IMR-90 (cell line): ENCODE data around the gene MCHR2. TPM values are rescaled to one million over a fixed set of nuclear protein-coding genes. Genes with fewer than 3 reads are reported as not detected.

ENCODE experiments used
- ATAC-seq: fragments of 200-7000 bp; cut with Tn5 transposase; 2 replicates; pipeline ENCODE4 v1.9.1; 2020; ENCODE audit warnings: low read depth, mild to moderate bottlenecking, moderate library complexity
- BruUV-seq: library from RNA; stranded (reverse); fragments of 400-500 nt; replicated peaks from 2 replicates; lab custom pipeline; 2021; lab: Mats Ljungman, UMichigan
- CTCF ChIA-PET: fragments of 300-600 bp; formaldehyde crosslinking; extraction: SDS; loops from one replicate; lab custom pipeline; 2021; ENCODE audit warnings: antibody characterized with exemption; lab: Yijun Ruan, JAX
- POLR2A ChIA-PET: fragments of 300-600 bp; sonication (Branson Sonifier 250); formaldehyde crosslinking; loops from one replicate; lab custom pipeline; 2022; ENCODE audit warnings: antibody characterized with exemption; ENCODE audit not compliant: unreplicated experiment; lab: Charles Lee
- DNase-seq: peaks from one replicate; pipeline ENCODE4 v3.0.0; 2013
- H2AFZ ChIP-seq: replicated peaks from 2 replicates; pipeline ENCODE3; 2013; ENCODE audit warnings: low read length, mild to moderate bottlenecking; ENCODE audit not compliant: poor library complexity
- H2AK5ac ChIP-seq: 2 replicates; pipeline ENCODE4 v1.6.1; 2013; ENCODE audit warnings: low read depth, low read length, inconsistent platforms
- H2AK9ac ChIP-seq: replicated peaks from 2 replicates; pipeline ENCODE3; 2013; ENCODE audit warnings: mild to moderate bottlenecking, low read depth, low read length, moderate library complexity; ENCODE audit not compliant: poor library complexity
- H2BK120ac ChIP-seq: 2 replicates; pipeline ENCODE4 v1.6.1; 2013; ENCODE audit warnings: low read depth, low read length, inconsistent platforms
- H2BK15ac ChIP-seq: 3 replicates; pipeline ENCODE4 v1.6.1; 2013; ENCODE audit warnings: low read depth, low read length, inconsistent platforms
- H2BK20ac ChIP-seq: 2 replicates; pipeline ENCODE4 v1.6.1; 2013; ENCODE audit warnings: low read depth, mild to moderate bottlenecking, inconsistent platforms, low read length, moderate library complexity
- H2BK5ac ChIP-seq: 2 replicates; pipeline ENCODE4 v1.6.1; 2013; ENCODE audit warnings: mild to moderate bottlenecking, low read depth, low read length, inconsistent platforms; ENCODE audit not compliant: poor library complexity, severe bottlenecking
- H3K14ac ChIP-seq: replicated peaks from 2 replicates; pipeline ENCODE4 v1.6.1; 2013; ENCODE audit warnings: low read depth, low read length, inconsistent platforms
- H3K18ac ChIP-seq: 2 replicates; pipeline ENCODE4 v1.6.1; 2013; ENCODE audit warnings: low read depth, low read length, control low read depth
- H3K23ac ChIP-seq: 2 replicates; pipeline ENCODE4 v1.6.1; 2013; ENCODE audit warnings: low read depth, low read length, inconsistent platforms
- H3K27ac ChIP-seq: 2 replicates; pipeline ENCODE4 v1.5.1; 2013; ENCODE audit warnings: mild to moderate bottlenecking, control low read depth, low read length; ENCODE audit not compliant: insufficient read depth
- H3K27me3 ChIP-seq: 2 replicates; pipeline ENCODE4 v1.6.1; 2013; ENCODE audit warnings: low read length; ENCODE audit not compliant: control insufficient read depth, insufficient read depth
- H3K36me3 ChIP-seq: 2 replicates; pipeline ENCODE4 v1.6.1; 2013; ENCODE audit warnings: low read length, mixed read lengths; ENCODE audit not compliant: control insufficient read depth, insufficient read depth
- H3K4ac ChIP-seq: 2 replicates; pipeline ENCODE4 v1.6.1; 2013; ENCODE audit warnings: low read depth, low read length, inconsistent platforms
- H3K4me1 ChIP-seq: 2 replicates; pipeline ENCODE4 v1.6.1; 2013; ENCODE audit warnings: low read length, mixed read lengths; ENCODE audit not compliant: control insufficient read depth, insufficient read depth
- H3K4me2 ChIP-seq: 2 replicates; pipeline ENCODE4 v1.6.1; 2013; ENCODE audit warnings: low read depth, mild to moderate bottlenecking, control low read depth, low read length, moderate library complexity
- H3K4me3 ChIP-seq: 2 replicates; pipeline ENCODE4 v1.5.1; 2013; ENCODE audit warnings: low read depth, mild to moderate bottlenecking, control low read depth, low read length, moderate library complexity; ENCODE audit not compliant: insufficient read depth
- H3K56ac ChIP-seq: 2 replicates; pipeline ENCODE4 v1.6.1; 2013; ENCODE audit warnings: low read length, inconsistent platforms; ENCODE audit not compliant: insufficient read depth; ENCODE audit errors: extremely low read depth
- H3K79me1 ChIP-seq, 2 experiments: 2 replicates each; pipeline ENCODE4 v1.6.1; 2013; ENCODE audit warnings: low read length in 2 of 2, inconsistent platforms in 1 of 2, low read depth in 1 of 2
- H3K9ac ChIP-seq: 2 replicates; pipeline ENCODE4 v1.6.1; 2013; ENCODE audit warnings: low read depth, low read length, control low read depth
- H3K9me1 ChIP-seq: 2 replicates; pipeline ENCODE4 v1.6.1; 2013; ENCODE audit warnings: low read length, inconsistent platforms; ENCODE audit not compliant: insufficient read depth
- H3K9me3 ChIP-seq: 2 replicates; pipeline ENCODE4 v1.6.1; 2013; ENCODE audit warnings: low read length; ENCODE audit not compliant: control insufficient read depth, insufficient read depth
- H4K20me1 ChIP-seq: 2 replicates; pipeline ENCODE4 v1.6.1; 2013; ENCODE audit warnings: low read length, inconsistent platforms; ENCODE audit not compliant: insufficient read depth
- H4K5ac ChIP-seq: 2 replicates; pipeline ENCODE4 v1.6.1; 2013; ENCODE audit warnings: mild to moderate bottlenecking, low read depth, low read length, control low read depth
- H4K8ac ChIP-seq, 2 experiments: 2 replicates each; pipeline ENCODE4 v1.6.1; 2013; ENCODE audit warnings: low read depth in 2 of 2, low read length in 2 of 2, control low read depth in 1 of 2, inconsistent platforms in 1 of 2
- H4K91ac ChIP-seq: 2 replicates; pipeline ENCODE4 v1.6.1; 2013; ENCODE audit warnings: low read depth, low read length, inconsistent platforms; ENCODE audit not compliant: insufficient read depth
- BHLHE40 ChIP-seq: fragments of 150-350 bp; IDR thresholded peaks from 2 replicates; pipeline ENCODE4 v1.6.1; 2016; ENCODE audit warnings: mild to moderate bottlenecking, low read depth, low read length
- FOS ChIP-seq: fragments of 150-350 bp; IDR thresholded peaks from 2 replicates; pipeline ENCODE4 v1.6.1; 2016; ENCODE audit warnings: low read depth, low read length
- MAZ ChIP-seq: IDR thresholded peaks from 2 replicates; pipeline ENCODE4 v1.6.1; 2012; ENCODE audit warnings: low read depth, mild to moderate bottlenecking, low read length, improper control_type of control experiment, moderate library complexity, borderline replicate concordance
- SMC3 ChIP-seq: fragments of 150-350 bp; IDR thresholded peaks from 2 replicates; pipeline ENCODE4 v1.6.1; 2016; ENCODE audit warnings: low read depth, mild to moderate bottlenecking, antibody characterized with exemption, low read length, moderate library complexity
- USF2 ChIP-seq: fragments of 150-350 bp; IDR thresholded peaks from 2 replicates; pipeline ENCODE4 v1.6.1; 2017; ENCODE audit warnings: mild to moderate bottlenecking, antibody characterized with exemption, low read length, low read depth
- WGBS, 2 experiments: methylation state at CpG; one replicate each; pipeline versions ENCODE4 v1.1.5 to v1.1.7; 2013; ENCODE audit warnings: missing lambda C conversion rate in 2 of 2; ENCODE audit not compliant: insufficient read length in 1 of 2; ENCODE audit errors: extremely low coverage in 2 of 2; 5-methylcytosine and 5-hydroxymethylcytosine counted together
- dilution Hi-C: fragments of 300-500 bp; cut with HindIII; formaldehyde crosslinking; loops from one replicate; pipeline ENCODE4 v1.14.3; 2018; ENCODE audit warnings: low sequenced_read_pairs; ENCODE audit not compliant: unreplicated experiment
- in situ Hi-C: fragments of 300-500 bp; cut with MboI; formaldehyde crosslinking; loops from 3 replicates; pipeline ENCODE4 v1.14.3; 2019; ENCODE audit warnings: low sequenced_read_pairs, inconsistent platforms, mixed read lengths
- intact Hi-C: fragments of 100-400 bp; cut with micrococcal nuclease; formaldehyde crosslinking; loops from 2 replicates; pipeline ENCODE4 v1.10.0; 2022
- polyA plus RNA-seq, 3 experiments: library from polyadenylated mRNA; depleted of rRNA; stranded (reverse); fragments of >200 nt; gene quantifications; 2 replicates each; pipeline ENCODE4 v1.2.3, GENCODE V29; 2012; ENCODE audit warnings: low replicate concordance in 1 of 3
- total RNA-seq: library from RNA; depleted of rRNA; stranded (reverse); fragments of >200 nt; gene quantifications from 2 replicates; pipeline ENCODE4 v1.2.3, GENCODE V29; 2012

Gene MCHR2
- total and polyA plus RNA-seq, 2 of the 4 experiments (the other 2 are of a cell fraction): not detected

GRCh38 chr6:99901596-99902384, 92.2 kb downstream of the MCHR2 start:
- intact Hi-C loops (no loop called here), in situ Hi-C loops (no loop called here), dilution Hi-C loops (no loop called here)
- H3K23ac ChIP-seq: no peak overlapping the region
- H3K27ac ChIP-seq: no peak overlapping the region
- no peak overlapping the region for H2AK9ac ChIP-seq
- H2BK20ac ChIP-seq: no peak overlapping the region
- H4K5ac ChIP-seq: no peak overlapping the region
- no peak overlapping the region for H3K4me2 ChIP-seq
- no peak overlapping the region for H2BK120ac ChIP-seq
- no CpG with 5 or more reads among the region's 6 CpGs for WGBS, 2 experiments
- H3K4me3 ChIP-seq: no peak overlapping the region
- DNase-seq (no peak), ATAC-seq (no peak)
- H4K20me1 ChIP-seq: no peaks in the 10 kb centered on the region
- no peak overlapping the region for H2AK5ac ChIP-seq
- no peaks in the 10 kb centered on the region for H3K36me3 ChIP-seq
- no peak overlapping the region for H3K9ac ChIP-seq
- H3K9me3 ChIP-seq: no peaks in the 10 kb centered on the region
- H2BK5ac ChIP-seq: no peak overlapping the region
- POLR2A ChIA-PET: no interaction called here
- CTCF ChIA-PET: no interaction called here
- no peak overlapping the region for H2BK15ac ChIP-seq
- BruUV-seq: no TSS peak
- no peak overlapping the region for H3K14ac ChIP-seq
- no peak overlapping the region for H3K18ac ChIP-seq
- no peak overlapping the region for H3K4ac ChIP-seq
- H4K91ac ChIP-seq: no peak overlapping the region
- no peak overlapping the region for H4K8ac ChIP-seq
- H3K9me1 ChIP-seq: no peaks in the 10 kb centered on the region
- no peak overlapping the region for H2AFZ ChIP-seq
- TF ChIP-seq MAZ: no peak
- no peak for TF ChIP-seq BHLHE40
- TF ChIP-seq SMC3: no peak
- no peak for TF ChIP-seq FOS
- no peak for TF ChIP-seq USF2
- H3K27me3 ChIP-seq: peaks cover 11% of the 10 kb centered on the region; the same call in 1 of the 2 replicates
- no peak overlapping the region for H3K56ac ChIP-seq
- no peaks in the 10 kb centered on the region for H3K4me1 ChIP-seq
- no peaks in the 10 kb centered on the region for H3K79me1 ChIP-seq
